ENCODE measurements around the gene MAPKAP1.

- TF ChIP-seq ZNF614 (CRISPR knock-in tag; IDR thresholded peaks at IDR 0.05; ENCODE audit: borderline replicate concordance), result no peak
- TF ChIP-seq REL (CRISPR knock-in tag; conservative IDR thresholded peaks at IDR 0.05), result no peak
- no peak for TF ChIP-seq HDAC2 (CRISPR knock-in tag; IDR thresholded peaks at IDR 0.05)
- no peak for TF ChIP-seq ATF1 (CRISPR knock-in tag; IDR thresholded peaks at IDR 0.05)
- no peak for TF ChIP-seq CHD2 (IDR thresholded peaks at IDR 0.05; ENCODE audit: low read depth, low read length)
- TF ChIP-seq NFRKB (IDR thresholded peaks at IDR 0.05), result no peak
- TF ChIP-seq RAD21 (CRISPR knock-in tag; IDR thresholded peaks at IDR 0.05), result no peak
- TF ChIP-seq ZNF101 (CRISPR knock-in tag; IDR thresholded peaks at IDR 0.05; ENCODE audit: borderline replicate concordance, low read depth), result no peak
- TF ChIP-seq CTCF (CRISPR knock-in tag; IDR thresholded peaks at IDR 0.05), result no peak
These were observed 285.3 kb downstream of the MAPKAP1 start for GRCh38 chr9:125421591-125422181.

Data from HepG2 (cell line).